ENCODE results near the gene RTN4RL1. TPM values are rescaled to one million over a fixed set of nuclear protein-coding genes. Genes with fewer than 3 reads are reported as not detected.

RTN4RL1 gene
- total and polyA plus RNA-seq, 2 of the 4 experiments (the other 2 are of a cell fraction) = under 0.01 to 0.03 TPM

DNA sequence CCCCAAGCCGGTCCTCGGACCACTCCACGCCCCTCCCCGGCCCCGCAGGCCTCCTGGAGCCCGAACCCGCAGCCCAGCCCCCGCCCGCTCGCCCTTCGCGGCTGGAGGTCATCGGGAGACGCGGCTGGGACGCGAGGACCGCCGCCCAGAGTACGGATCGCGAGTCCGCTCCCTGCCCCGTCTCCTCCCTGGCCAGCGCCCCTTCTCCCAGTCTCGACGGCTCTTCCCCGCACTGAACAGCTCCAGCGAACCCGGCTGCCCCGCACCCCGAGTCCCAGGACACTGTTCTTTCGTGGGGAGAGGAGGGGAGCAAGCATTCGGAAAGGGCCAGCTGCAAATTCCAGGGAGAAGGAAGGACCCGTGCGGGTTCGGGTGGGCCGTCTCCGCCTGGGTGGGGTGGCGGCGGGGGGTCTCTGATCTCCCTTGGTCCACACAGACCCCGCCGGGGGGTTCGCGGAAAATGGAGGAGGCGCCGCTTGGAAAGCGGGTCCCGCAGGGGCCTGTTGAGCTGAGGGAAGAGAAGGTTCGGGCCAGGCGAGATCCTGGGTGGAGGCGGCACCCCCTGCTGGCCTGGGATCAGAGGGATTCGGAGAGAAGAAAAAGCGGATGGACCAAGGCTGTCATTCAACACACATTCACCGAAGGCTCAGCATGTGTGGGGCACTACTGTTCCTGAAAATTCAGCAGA, 632 bp upstream of the RTN4RL1 start (continued):
- no peak for TF ChIP-seq CHD1 (IDR thresholded peaks at IDR 0.05; ENCODE audit: low read depth, low read length)
- TF ChIP-seq MAFK (IDR thresholded peaks at IDR 0.05; ENCODE audit: low read depth, low read length) = no peak
- TF ChIP-seq RFX5 (IDR thresholded peaks at IDR 0.05; ENCODE audit: low read depth, low read length) = no peak
- no peak for TF ChIP-seq RCOR1 (IDR thresholded peaks at IDR 0.05; ENCODE audit: insufficient replicate concordance, low read length)
- no peak for TF ChIP-seq MXI1 (IDR thresholded peaks at IDR 0.05; ENCODE audit: borderline replicate concordance, low read depth, low read length)
- no peak for TF ChIP-seq NFE2L2 (IDR thresholded peaks at IDR 0.05; ENCODE audit: low read depth, low read length)
